OCI-LY7 (cell line): Measurements from ENCODE around the gene FBXO42. TPM values are rescaled to one million over a fixed set of nuclear protein-coding genes. Genes with fewer than 3 reads are reported as not detected.

ENCODE experiments used
- BruUV-seq: library from RNA; stranded (reverse); fragments of 400-500 nt; replicated peaks from 2 replicates; lab custom pipeline; 2021; lab: Mats Ljungman, UMichigan
- CTCF ChIA-PET: fragments of 300-600 bp; sonication (Branson Sonifier 250); formaldehyde crosslinking; loops from one replicate; lab custom pipeline; 2022; ENCODE audit warnings: antibody characterized with exemption; ENCODE audit not compliant: unreplicated experiment; lab: Charles Lee
- POLR2A ChIA-PET: fragments of 300-600 bp; sonication (Branson Sonifier 250); formaldehyde crosslinking; loops from one replicate; lab custom pipeline; 2022; ENCODE audit warnings: antibody characterized with exemption; lab: Charles Lee
- DNase-seq: peaks from one replicate; pipeline ENCODE4 v3.0.0-alpha.2; 2015; ENCODE audit warnings: low spot score
- H2AFZ ChIP-seq: fragments of 200-600 bp; sonication (generic), shearing (Covaris generic); 2 replicates; pipeline ENCODE4 v1.6.1; 2014; ENCODE audit warnings: mild to moderate bottlenecking, antibody characterized with exemption, low read length, moderate library complexity
- H3K27ac ChIP-seq: fragments of 200-600 bp; sonication (generic); 2 replicates; pipeline ENCODE4 v1.5.1; 2014; ENCODE audit warnings: mixed run types, low read depth, mild to moderate bottlenecking, moderate library complexity, low read length, inconsistent platforms; ENCODE audit not compliant: poor library complexity, severe bottlenecking
- H3K36me3 ChIP-seq: fragments of 200-600 bp; sonication (generic); 2 replicates; pipeline ENCODE4 v1.6.1; 2014; ENCODE audit warnings: mild to moderate bottlenecking, antibody characterized with exemption, low read length, moderate library complexity, mixed read lengths; ENCODE audit not compliant: insufficient read depth
- H3K4me1 ChIP-seq: fragments of 200-600 bp; sonication (generic); 2 replicates; pipeline ENCODE4 v1.5.1; 2014; ENCODE audit warnings: mild to moderate bottlenecking, low read length; ENCODE audit not compliant: insufficient read depth, poor library complexity, severe bottlenecking
- H3K4me2 ChIP-seq: fragments of 200-600 bp; sonication (generic); 2 replicates; pipeline ENCODE4 v1.6.1; 2014; ENCODE audit warnings: mild to moderate bottlenecking, low read length
- H3K4me3 ChIP-seq: fragments of 200-600 bp; sonication (generic); 2 replicates; pipeline ENCODE4 v1.5.1; 2014; ENCODE audit warnings: mild to moderate bottlenecking, low read depth, low read length; ENCODE audit not compliant: poor library complexity, severe bottlenecking
- H3K79me2 ChIP-seq: fragments of 200-600 bp; sonication (generic); 2 replicates; pipeline ENCODE4 v1.6.1; 2016; ENCODE audit warnings: low read depth, mild to moderate bottlenecking, low read length, moderate library complexity, mixed read lengths; ENCODE audit not compliant: insufficient read depth
- H3K9me2 ChIP-seq: fragments of 200-600 bp; sonication (generic); 2 replicates; pipeline ENCODE4 v1.6.1; 2016; ENCODE audit warnings: mild to moderate bottlenecking, low read length, mixed read lengths; ENCODE audit not compliant: insufficient read depth
- H3K9me3 ChIP-seq: fragments of 200-600 bp; sonication (generic); 2 replicates; pipeline ENCODE4 v1.6.1; 2014; ENCODE audit warnings: mild to moderate bottlenecking, mixed run types, low read length, mixed read lengths
- H4K20me1 ChIP-seq: fragments of 200-600 bp; sonication (generic); 2 replicates; pipeline ENCODE4 v1.6.1; 2014; ENCODE audit warnings: mild to moderate bottlenecking, antibody characterized with exemption, low read length, moderate library complexity, mixed read lengths; ENCODE audit not compliant: insufficient read depth
- CTCF ChIP-seq: fragments of 200-600 bp; sonication (generic); conservative IDR thresholded peaks from 2 replicates; pipeline ENCODE4 v1.5.1; 2014; ENCODE audit warnings: mild to moderate bottlenecking, antibody characterized with exemption, low read length, moderate library complexity, mixed read lengths
- EZH2phosphoT487 ChIP-seq: fragments of 200-600 bp; sonication (generic); IDR thresholded peaks from 2 replicates; pipeline ENCODE4 v1.6.1; 2018; ENCODE audit warnings: low read depth, borderline replicate concordance, mild to moderate bottlenecking, mixed run types, antibody characterized with exemption, low read length, moderate library complexity, mixed read lengths
- intact Hi-C: fragments of 100-400 bp; cut with micrococcal nuclease; formaldehyde crosslinking; loops from one replicate; pipeline ENCODE4 v1.10.0; 2022; ENCODE audit not compliant: unreplicated experiment
- total RNA-seq, 2 experiments: library from RNA; depleted of rRNA in 1 of 2; stranded (reverse); fragments of >200 nt in 1 of 2; shearing (Covaris generic) in 1 of 2; gene quantifications; 2 replicates each; pipeline ENCODE4 v1.2.3, GENCODE V29; 2014 to 2022

FBXO42 gene
- total RNA-seq, 2 experiments from 2014 or later: 20.0 to 22.9 TPM

- Histone ChIP-seq H3K36me3 (no peaks in the 10 kb centered on the region), H3K4me1 (peaks cover 9% of the 10 kb centered on the region), H3K4me3 (no peak overlapping the region)
Measured at GRCh38 chr1:16232316-16232710, 120.0 kb downstream of the FBXO42 start.

GRCh38 chr1:16231331-16232315 is 120.7 kb downstream of the FBXO42 start:
- POLR2A ChIA-PET: no interaction called here
- peaks cover 7% of the 10 kb centered on the region for H3K4me1 ChIP-seq
- no peaks in the 10 kb centered on the region for H3K9me2 ChIP-seq
- no peak overlapping the region for H3K4me3 ChIP-seq
- DNase-seq: no peak
- H3K9me3 ChIP-seq: no peaks in the 10 kb centered on the region
- no peaks in the 10 kb centered on the region for H3K79me2 ChIP-seq
- H3K4me2 ChIP-seq: no peak overlapping the region
- CTCF ChIA-PET: no interaction called here
- BruUV-seq: no TSS peak
- TF ChIP-seq CTCF: no peak
- no peak for TF ChIP-seq EZH2phosphoT487
- no peak overlapping the region for H3K27ac ChIP-seq
- H3K36me3 ChIP-seq: no peaks in the 10 kb centered on the region
- H2AFZ ChIP-seq: no peak overlapping the region
- H4K20me1 ChIP-seq: no peaks in the 10 kb centered on the region
- intact Hi-C loops: no loop called here

More at GRCh38 chr1:16232316-16232710, 120.0 kb downstream of the FBXO42 start:
- Histone ChIP-seq H3K27ac (no peak overlapping the region), H3K79me2 (no peaks in the 10 kb centered on the region), H2AFZ (no peak overlapping the region), H3K4me2 (no peak overlapping the region), H3K9me3 (no peaks in the 10 kb centered on the region), H3K9me2 (no peaks in the 10 kb centered on the region), H4K20me1 (no peaks in the 10 kb centered on the region)
- ChIA-PET POLR2A (no interaction called here), CTCF (no interaction called here)
- DNase-seq: no peak
- TF ChIP-seq CTCF (no peak), EZH2phosphoT487 (no peak)
- intact Hi-C loops: no loop called here
- BruUV-seq: no TSS peak

GRCh38 chr1:16230744-16231143 is 121.5 kb downstream of the FBXO42 start:
- CTCF ChIA-PET: no interaction called here
- H3K9me3 ChIP-seq: no peaks in the 10 kb centered on the region
- no peak overlapping the region for H3K4me3 ChIP-seq
- H4K20me1 ChIP-seq: no peaks in the 10 kb centered on the region
- intact Hi-C loops: no loop called here
- BruUV-seq: no TSS peak
- H3K4me2 ChIP-seq: no peak overlapping the region
- peaks cover under 1% of the 10 kb centered on the region for H3K4me1 ChIP-seq
- H2AFZ ChIP-seq: no peak overlapping the region
- no peaks in the 10 kb centered on the region for H3K9me2 ChIP-seq
- no peak overlapping the region for H3K27ac ChIP-seq
- TF ChIP-seq EZH2phosphoT487 (no peak), CTCF (no peak)
- POLR2A ChIA-PET: interaction anchor here (0.8 kb wide), 1 partner anchor 19 kb away, joined by 3 read pairs; no protein-coding TSS in a partner anchor
- no peaks in the 10 kb centered on the region for H3K36me3 ChIP-seq
- no peaks in the 10 kb centered on the region for H3K79me2 ChIP-seq
- DNase-seq: no peak
